PC-3 (cell line): ENCODE measurements around the gene TACC2.

Experiments
- EZH2 ChIP-seq: fragments of 300-600 bp; sonication (generic); IDR thresholded peaks from one replicate; pipeline ENCODE4 v1.6.1; 2017; ENCODE audit warnings: antibody characterized with exemption, mild to moderate bottlenecking, low read length; ENCODE audit not compliant: unreplicated experiment
- EZH2phosphoT487 ChIP-seq: fragments of 300-600 bp; sonication (generic); IDR thresholded peaks from 2 replicates; pipeline ENCODE4 v1.6.1; 2018; ENCODE audit warnings: mild to moderate bottlenecking, antibody characterized with exemption, low read length, borderline replicate concordance
- TF ChIP-seq, protein P1 (sequence below): fragments of 300-600 bp; sonication (generic); conservative IDR thresholded peaks from 2 replicates; pipeline ENCODE4 v1.5.1; 2017; ENCODE audit warnings: antibody characterized with exemption, low read depth, mild to moderate bottlenecking, low read length

DNA sequence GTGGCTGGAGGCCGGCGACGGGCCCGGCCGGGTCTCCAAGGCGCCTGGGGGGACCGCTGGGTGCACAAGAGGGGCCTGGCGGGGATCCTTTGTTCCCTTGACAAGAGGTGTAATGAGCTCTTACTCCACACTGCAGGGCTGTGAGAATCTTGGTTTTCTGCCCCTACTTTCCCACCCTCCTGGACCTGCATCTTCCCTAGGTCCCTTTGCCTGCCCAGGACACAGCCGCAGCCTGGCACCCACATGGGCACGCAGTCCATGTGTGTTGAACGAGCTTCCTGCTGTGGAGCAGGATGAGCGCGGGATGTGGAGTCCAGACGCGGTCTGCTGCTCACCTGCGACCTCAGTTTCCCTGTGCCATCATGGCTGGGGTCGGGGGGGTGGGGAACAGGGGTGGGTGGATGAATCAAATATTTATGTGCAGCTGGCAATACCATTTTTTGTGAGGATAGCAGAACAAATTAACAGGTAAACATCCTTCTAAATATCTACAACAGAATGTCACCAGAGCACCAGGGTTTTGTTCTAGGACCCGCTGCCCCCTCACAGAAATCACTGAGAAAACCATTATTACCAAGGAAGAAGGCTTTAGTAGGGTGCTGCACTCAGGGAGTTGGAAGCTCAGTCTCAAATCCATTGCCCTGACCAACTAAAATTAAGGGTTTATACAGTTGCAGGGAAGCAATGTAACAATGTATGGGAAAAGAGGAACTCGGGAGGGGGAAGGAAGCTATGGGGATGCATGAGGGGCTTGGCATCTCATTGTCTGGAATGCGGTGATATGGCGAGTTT lies 13.5 kb upstream of the TACC2 start:
- TF ChIP-seq, protein P1, sequence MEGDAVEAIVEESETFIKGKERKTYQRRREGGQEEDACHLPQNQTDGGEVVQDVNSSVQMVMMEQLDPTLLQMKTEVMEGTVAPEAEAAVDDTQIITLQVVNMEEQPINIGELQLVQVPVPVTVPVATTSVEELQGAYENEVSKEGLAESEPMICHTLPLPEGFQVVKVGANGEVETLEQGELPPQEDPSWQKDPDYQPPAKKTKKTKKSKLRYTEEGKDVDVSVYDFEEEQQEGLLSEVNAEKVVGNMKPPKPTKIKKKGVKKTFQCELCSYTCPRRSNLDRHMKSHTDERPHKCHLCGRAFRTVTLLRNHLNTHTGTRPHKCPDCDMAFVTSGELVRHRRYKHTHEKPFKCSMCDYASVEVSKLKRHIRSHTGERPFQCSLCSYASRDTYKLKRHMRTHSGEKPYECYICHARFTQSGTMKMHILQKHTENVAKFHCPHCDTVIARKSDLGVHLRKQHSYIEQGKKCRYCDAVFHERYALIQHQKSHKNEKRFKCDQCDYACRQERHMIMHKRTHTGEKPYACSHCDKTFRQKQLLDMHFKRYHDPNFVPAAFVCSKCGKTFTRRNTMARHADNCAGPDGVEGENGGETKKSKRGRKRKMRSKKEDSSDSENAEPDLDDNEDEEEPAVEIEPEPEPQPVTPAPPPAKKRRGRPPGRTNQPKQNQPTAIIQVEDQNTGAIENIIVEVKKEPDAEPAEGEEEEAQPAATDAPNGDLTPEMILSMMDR: no peak; the same call in 1 of the 2 replicates
- TF ChIP-seq EZH2 (no peak), EZH2phosphoT487 (no peak)
